HCEC 1CT (cell line): ENCODE results near the gene MPPE1.
A peak's percentile ranks its signal among the peaks of the same experiment; 100 is the strongest.
"Not testable (repeated sequence)": the region's sequence is repeated elsewhere in the genome, so short reads cannot be mapped to it uniquely, and the experiment has no call there.

Experiments used
- DNase-seq: peaks from one replicate; pipeline ENCODE4 v3.0.0-alpha.2; 2017

MPPE1 gene

GRCh38 chr18:11925800-11926481 lies 17.8 kb upstream of the MPPE1 start:
- no peak for DNase-seq

GRCh38 chr18:11923450-11923849 lies 15.3 kb upstream of the MPPE1 start:
- no peak for DNase-seq

- DNase-seq, result not testable (repeated sequence)
Observed at GRCh38 chr18:11919522-11919921, 11.4 kb upstream of the MPPE1 start.

- not testable (repeated sequence) for DNase-seq
Observed at GRCh38 chr18:11916880-11917279, 8.8 kb upstream of the MPPE1 start.

- peak; percentile 48 for DNase-seq
Observed at GRCh38 chr18:11909591-11910026, 1.5 kb upstream of the MPPE1 start.

GRCh38 chr18:11909061-11909455 lies 941 bp upstream of the MPPE1 start:
- peak; percentile 13 for DNase-seq

GRCh38 chr18:11906926-11907874 lies 917 bp downstream of the MPPE1 start:
- DNase-seq, result no peak

GRCh38 chr18:11906176-11906575 lies 1.9 kb downstream of the MPPE1 start:
- no peak for DNase-seq

GRCh38 chr18:11905613-11906012 lies 2.5 kb downstream of the MPPE1 start:
- DNase-seq, result no peak

GRCh38 chr18:11902522-11903292 lies 5.4 kb downstream of the MPPE1 start:
- no peak for DNase-seq

- DNase-seq, result no peak
Observed at GRCh38 chr18:11901826-11902438, 6.2 kb downstream of the MPPE1 start.

GRCh38 chr18:11899063-11899462 lies 9.1 kb downstream of the MPPE1 start:
- DNase-seq, result no peak

GRCh38 chr18:11897781-11898180 lies 10.3 kb downstream of the MPPE1 start:
- no peak for DNase-seq

- DNase-seq, result not testable (repeated sequence)
Observed at GRCh38 chr18:11892438-11892837, 15.7 kb downstream of the MPPE1 start.

GRCh38 chr18:11891737-11892136 lies 16.4 kb downstream of the MPPE1 start:
- DNase-seq, result no peak

- DNase-seq, result no peak
Observed at GRCh38 chr18:11889284-11889683, 18.8 kb downstream of the MPPE1 start.

- DNase-seq, result no peak
Observed at GRCh38 chr18:11888726-11889125, 19.4 kb downstream of the MPPE1 start.

- no peak for DNase-seq
Observed at GRCh38 chr18:11887328-11888128, 20.6 kb downstream of the MPPE1 start.

GRCh38 chr18:11886577-11887110 lies 21.5 kb downstream of the MPPE1 start:
- no peak for DNase-seq

- no peak for DNase-seq
Observed at GRCh38 chr18:11885278-11885947, 22.7 kb downstream of the MPPE1 start.
